AG04449 (cell line): ENCODE results near the gene ATN1.

ENCODE experiments used
- CTCF ChIA-PET: fragments of 350-600 bp; formaldehyde crosslinking; extraction: SDS; loops from one replicate; lab custom pipeline; 2021; ENCODE audit warnings: antibody characterized with exemption; lab: Yijun Ruan, JAX
- POLR2A ChIA-PET: fragments of 400-600, 350-600 bp; formaldehyde crosslinking; extraction: SDS; loops from one replicate; lab custom pipeline; 2020; ENCODE audit warnings: antibody characterized with exemption, inconsistent platforms; lab: Yijun Ruan, JAX
- DNase-seq: peaks from one replicate; pipeline ENCODE4 v3.0.0-alpha.2; 2010; ENCODE audit warnings: low read depth, low spot score
- H3K4me3 ChIP-seq: 2 replicates; pipeline ENCODE4 v1.5.1; 2011; ENCODE audit warnings: low read depth, mild to moderate bottlenecking, control low read depth, low read length
- CTCF ChIP-seq: IDR thresholded peaks from one replicate; pipeline ENCODE4 v1.5.1; 2011; ENCODE audit warnings: mild to moderate bottlenecking, moderate library complexity, low read length, control low read depth, inconsistent platforms; ENCODE audit not compliant: insufficient read depth; ENCODE audit errors: missing control alignments

The ATN1 gene

GRCh38 chr12:6932766-6933165 is 5.0 kb downstream of the ATN1 start:
- no peak for DNase-seq
- no peak overlapping the region for H3K4me3 ChIP-seq
- POLR2A ChIA-PET, result interaction anchor here (0.6 kb wide), 1 partner anchor 399 kb away, joined by 3 read pairs; no protein-coding TSS in a partner anchor
- TF ChIP-seq CTCF, result no peak
- CTCF ChIA-PET, result interaction anchor here (0.8 to 10.1 kb wide), 6 partner anchors 7 to 63 kb away, joined by 3 to 134 read pairs (median 5); partner anchors contain the start of genes C12orf57, RNU7-1 and SPSB2

DNA sequence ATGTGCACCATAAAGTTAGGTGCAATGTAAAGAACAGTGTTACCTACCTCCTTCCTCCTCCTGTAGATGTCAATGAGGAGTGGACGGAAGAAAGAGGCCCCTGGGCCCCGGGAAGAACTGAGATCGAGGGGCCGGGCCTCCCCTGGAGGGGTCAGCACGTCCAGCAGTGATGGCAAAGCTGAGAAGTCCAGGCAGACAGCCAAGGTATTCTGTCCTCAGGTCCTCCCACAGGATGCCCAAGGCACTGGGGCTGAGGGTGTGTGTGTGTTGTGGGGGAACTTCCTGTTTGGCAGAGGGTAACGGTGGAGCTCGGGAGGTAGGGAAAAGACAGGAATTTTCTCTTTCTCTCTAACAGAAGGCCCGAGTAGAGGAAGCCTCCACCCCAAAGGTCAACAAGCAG is 6.4 kb downstream of the ATN1 start:
- TF ChIP-seq CTCF, result no peak
- DNase-seq, result no peak
- no peak overlapping the region for H3K4me3 ChIP-seq
- CTCF ChIA-PET, result interaction anchor here (1.0 to 10.1 kb wide), 5 partner anchors 9 to 65 kb away, joined by 3 to 134 read pairs (median 7); partner anchors contain the start of genes C12orf57, RNU7-1 and SPSB2
- POLR2A ChIA-PET, result interaction anchor here (0.6 to 2.4 kb wide), 3 partner anchors 8 to 14 kb away, joined by 3 to 12 read pairs (median 6); partner anchors contain the start of genes C12orf57 and RNU7-1

DNA sequence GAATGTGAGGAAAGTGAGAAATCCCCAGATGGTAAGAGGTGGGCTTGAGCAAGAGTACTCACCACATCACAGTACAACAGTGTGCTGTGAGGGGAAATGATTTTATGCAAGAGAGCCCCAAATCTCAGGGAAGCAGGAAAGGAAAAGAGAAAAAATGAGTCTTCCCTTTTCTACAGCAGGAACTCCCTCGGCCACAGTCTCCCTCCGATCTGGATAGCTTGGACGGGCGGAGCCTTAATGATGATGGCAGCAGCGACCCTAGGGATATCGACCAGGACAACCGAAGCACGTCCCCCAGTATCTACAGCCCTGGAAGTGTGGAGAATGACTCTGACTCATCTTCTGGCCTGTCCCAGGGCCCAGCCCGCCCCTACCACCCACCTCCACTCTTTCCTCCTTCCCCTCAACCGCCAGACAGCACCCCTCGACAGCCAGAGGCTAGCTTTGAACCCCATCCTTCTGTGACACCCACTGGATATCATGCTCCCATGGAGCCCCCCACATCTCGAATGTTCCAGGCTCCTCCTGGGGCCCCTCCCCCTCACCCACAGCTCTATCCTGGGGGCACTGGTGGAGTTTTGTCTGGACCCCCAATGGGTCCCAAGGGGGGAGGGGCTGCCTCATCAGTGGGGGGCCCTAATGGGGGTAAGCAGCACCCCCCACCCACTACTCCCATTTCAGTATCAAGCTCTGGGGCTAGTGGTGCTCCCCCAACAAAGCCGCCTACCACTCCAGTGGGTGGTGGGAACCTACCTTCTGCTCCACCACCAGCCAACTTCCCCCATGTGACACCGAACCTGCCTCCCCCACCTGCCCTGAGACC is 7.8 kb downstream of the ATN1 start:
- ChIA-PET CTCF (interaction anchor here (1.1 to 10.1 kb wide), 7 partner anchors 8 to 66 kb away, joined by 3 to 134 read pairs (median 5); partner anchors contain the start of genes RNU7-1 and SPSB2), POLR2A (interaction anchor here (2.3 to 2.4 kb wide), 2 partner anchors 8 to 10 kb away, joined by 6 to 12 read pairs; partner anchors contain the start of genes C12orf57 and RNU7-1)
- no peak for DNase-seq
- no peak overlapping the region for H3K4me3 ChIP-seq
- no peak for TF ChIP-seq CTCF

DNA sequence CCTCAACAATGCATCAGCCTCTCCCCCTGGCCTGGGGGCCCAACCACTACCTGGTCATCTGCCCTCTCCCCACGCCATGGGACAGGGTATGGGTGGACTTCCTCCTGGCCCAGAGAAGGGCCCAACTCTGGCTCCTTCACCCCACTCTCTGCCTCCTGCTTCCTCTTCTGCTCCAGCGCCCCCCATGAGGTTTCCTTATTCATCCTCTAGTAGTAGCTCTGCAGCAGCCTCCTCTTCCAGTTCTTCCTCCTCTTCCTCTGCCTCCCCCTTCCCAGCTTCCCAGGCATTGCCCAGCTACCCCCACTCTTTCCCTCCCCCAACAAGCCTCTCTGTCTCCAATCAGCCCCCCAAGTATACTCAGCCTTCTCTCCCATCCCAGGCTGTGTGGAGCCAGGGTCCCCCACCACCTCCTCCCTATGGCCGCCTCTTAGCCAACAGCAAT is 8.5 kb downstream of the ATN1 start:
- TF ChIP-seq CTCF, result no peak
- H3K4me3 ChIP-seq, result no peak overlapping the region
- ChIA-PET CTCF (interaction anchor here (1.2 to 10.1 kb wide), 6 partner anchors 9 to 67 kb away, joined by 3 to 134 read pairs (median 7); partner anchors contain the start of gene SPSB2), POLR2A (interaction anchor here (2.3 to 2.4 kb wide), 2 partner anchors 8 to 10 kb away, joined by 6 to 12 read pairs; partner anchors contain the start of genes C12orf57 and RNU7-1)
- no peak for DNase-seq

DNA sequence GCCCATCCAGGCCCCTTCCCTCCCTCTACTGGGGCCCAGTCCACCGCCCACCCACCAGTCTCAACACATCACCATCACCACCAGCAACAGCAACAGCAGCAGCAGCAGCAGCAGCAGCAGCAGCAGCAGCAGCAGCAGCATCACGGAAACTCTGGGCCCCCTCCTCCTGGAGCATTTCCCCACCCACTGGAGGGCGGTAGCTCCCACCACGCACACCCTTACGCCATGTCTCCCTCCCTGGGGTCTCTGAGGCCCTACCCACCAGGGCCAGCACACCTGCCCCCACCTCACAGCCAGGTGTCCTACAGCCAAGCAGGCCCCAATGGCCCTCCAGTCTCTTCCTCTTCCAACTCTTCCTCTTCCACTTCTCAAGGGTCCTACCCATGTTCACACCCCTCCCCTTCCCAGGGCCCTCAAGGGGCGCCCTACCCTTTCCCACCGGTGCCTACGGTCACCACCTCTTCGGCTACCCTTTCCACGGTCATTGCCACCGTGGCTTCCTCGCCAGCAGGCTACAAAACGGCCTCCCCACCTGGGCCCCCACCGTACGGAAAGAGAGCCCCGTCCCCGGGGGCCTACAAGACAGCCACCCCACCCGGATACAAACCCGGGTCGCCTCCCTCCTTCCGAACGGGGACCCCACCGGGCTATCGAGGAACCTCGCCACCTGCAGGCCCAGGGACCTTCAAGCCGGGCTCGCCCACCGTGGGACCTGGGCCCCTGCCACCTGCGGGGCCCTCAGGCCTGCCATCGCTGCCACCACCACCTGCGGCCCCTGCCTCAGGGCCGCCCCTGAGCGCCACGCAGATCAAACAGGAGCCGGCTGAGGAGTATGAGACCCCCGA is 9.1 kb downstream of the ATN1 start:
- CTCF ChIA-PET, result interaction anchor here (0.8 to 10.1 kb wide), 17 partner anchors 8 to 176 kb away, joined by 3 to 134 read pairs (median 5); partner anchors contain the start of gene SPSB2
- no peak for TF ChIP-seq CTCF
- H3K4me3 ChIP-seq, result peak overlapping the region; percentile 63
- no peak for DNase-seq
- POLR2A ChIA-PET, result interaction anchor here (1.1 to 2.6 kb wide), 4 partner anchors 8 to 68 kb away, joined by 6 to 18 read pairs (median 10); no protein-coding TSS in a partner anchor
